NCI-H748 (cell line): ENCODE results near the gene MICALL1.
A peak's percentile ranks its signal among the peaks of the same experiment; 100 is the strongest.
"Not testable (repeated sequence)": the region's sequence is repeated elsewhere in the genome, so short reads cannot be mapped to it uniquely, and the experiment has no call there.

Experiments used
- DNase-seq: peaks from one replicate; lab custom pipeline; 2025; ENCODE audit not compliant: unreplicated experiment; lab: John Stamatoyannopoulos, UW

MICALL1 gene

DNA sequence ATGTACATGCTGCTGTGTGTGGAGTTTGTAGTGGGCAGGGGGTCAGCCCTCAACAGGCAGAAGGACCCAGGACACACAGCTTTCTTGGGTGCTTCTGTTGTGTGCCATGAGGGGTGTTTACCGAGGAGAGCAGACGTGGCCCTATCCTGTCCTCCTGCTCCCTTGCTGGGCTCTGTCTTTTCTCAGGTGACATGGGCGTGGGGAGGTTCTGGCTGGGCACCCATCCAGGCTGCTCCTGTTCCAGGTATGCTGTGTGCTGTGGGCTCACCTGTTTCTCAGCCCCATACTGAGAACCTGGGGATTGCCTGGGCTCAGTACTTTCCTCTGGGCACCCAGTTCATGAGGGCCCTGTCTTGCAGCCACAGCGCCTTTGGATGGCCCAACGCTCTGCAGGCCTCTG lies 23.3 kb downstream of the MICALL1 start:
- DNase-seq: no peak

DNA sequence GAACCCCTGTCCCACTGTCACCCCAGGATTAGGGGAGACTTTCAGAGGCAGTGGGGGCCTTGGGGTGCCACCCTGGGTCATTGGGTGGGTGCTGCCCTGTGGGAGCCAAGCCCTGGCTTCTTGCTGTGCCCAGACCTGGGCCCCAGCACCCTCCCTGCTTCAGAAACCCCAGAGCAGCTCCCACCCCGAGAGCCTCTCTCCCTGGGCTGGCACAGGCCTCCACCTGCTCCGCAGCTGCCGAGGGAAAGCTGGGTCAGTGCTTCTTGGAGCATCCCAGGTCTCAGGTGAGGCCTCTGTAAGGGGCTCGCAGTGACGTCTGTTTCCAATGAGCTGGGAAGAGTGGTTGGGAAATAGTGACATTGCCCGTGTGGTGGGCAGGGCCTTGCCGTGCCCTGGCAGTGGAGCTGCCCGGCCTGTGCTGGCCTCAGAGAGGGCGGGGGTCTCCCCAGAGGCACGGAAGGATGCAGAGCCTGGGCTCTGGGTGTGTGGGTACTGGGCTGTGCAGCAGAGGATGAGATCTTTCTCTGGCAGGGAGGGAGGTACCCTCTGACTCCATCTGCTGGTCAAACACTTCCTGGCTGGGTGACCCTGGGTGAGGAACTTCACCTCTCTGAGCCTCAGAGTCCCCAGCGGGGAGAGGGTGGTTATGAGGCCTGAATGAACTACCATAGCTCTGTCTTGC lies 24.3 kb downstream of the MICALL1 start:
- peak; percentile 4 for DNase-seq

DNA sequence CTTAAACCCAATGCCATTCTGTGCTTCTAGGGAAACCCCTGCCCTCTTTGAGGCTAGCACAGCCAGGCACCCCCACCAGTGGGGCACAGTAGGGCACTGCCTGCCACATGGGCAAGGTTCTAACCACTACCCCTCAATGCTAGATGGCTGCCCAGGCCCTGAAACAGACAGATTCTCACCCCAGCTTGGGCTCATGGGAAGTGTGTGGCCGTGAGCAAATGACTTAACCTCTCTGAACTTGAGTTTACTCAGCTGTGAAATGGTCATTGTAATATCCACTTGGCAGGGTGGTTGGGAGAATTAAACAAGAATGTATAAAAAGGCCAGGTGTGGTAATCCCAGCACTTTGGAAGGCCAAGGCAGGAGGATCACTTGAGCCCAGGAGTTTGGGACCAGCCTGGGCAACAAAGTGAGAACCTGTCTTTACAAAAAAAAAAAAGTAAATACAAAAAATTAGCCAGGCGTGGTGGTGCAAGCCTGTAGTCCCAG lies 24.9 kb downstream of the MICALL1 start:
- peak; percentile 5 for DNase-seq

DNA sequence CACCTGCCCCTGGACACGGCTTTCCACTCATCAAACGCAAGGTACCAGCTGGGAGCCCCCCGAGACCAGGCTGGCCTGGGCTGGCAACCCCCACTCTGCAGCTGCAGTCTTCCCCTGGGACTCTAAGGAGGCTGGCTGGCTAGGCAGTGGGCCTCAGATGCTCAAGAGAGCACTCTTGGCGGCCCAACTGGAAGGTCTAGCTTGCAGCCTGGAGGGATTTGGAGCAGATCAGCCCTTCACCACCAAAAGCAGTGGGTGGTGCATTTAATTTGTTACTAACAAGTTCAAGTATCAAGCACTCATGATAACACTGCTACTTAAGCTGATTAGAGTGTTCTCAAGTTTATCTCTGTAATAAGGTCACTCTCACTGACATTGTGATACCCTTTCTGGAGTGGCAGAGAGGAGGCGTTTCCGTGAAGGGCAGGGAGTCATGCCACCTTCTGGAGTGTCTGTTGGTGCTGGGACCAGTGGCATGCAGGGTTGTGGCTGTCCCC lies 25.8 kb downstream of the MICALL1 start:
- DNase-seq: no peak

DNA sequence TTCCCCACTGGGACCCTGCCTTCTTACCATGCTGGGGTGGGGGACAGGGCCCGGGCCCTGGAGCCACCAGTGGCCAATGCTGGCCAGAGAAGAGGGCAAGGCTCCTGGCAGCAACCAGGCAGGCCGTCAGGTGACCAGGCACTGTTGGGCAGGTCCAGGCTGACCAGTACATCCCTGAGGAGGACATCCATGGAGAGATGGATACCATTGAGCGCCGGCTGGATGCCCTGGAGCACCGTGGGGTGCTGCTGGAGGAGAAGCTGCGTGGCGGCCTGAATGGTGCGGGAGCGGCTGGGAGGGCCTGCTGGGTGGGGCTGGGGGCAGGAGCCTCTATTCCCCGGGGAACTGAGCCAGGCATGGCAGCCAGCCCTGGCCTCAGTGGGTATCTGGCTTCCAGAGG lies 26.3 kb downstream of the MICALL1 start:
- DNase-seq: no peak

DNA sequence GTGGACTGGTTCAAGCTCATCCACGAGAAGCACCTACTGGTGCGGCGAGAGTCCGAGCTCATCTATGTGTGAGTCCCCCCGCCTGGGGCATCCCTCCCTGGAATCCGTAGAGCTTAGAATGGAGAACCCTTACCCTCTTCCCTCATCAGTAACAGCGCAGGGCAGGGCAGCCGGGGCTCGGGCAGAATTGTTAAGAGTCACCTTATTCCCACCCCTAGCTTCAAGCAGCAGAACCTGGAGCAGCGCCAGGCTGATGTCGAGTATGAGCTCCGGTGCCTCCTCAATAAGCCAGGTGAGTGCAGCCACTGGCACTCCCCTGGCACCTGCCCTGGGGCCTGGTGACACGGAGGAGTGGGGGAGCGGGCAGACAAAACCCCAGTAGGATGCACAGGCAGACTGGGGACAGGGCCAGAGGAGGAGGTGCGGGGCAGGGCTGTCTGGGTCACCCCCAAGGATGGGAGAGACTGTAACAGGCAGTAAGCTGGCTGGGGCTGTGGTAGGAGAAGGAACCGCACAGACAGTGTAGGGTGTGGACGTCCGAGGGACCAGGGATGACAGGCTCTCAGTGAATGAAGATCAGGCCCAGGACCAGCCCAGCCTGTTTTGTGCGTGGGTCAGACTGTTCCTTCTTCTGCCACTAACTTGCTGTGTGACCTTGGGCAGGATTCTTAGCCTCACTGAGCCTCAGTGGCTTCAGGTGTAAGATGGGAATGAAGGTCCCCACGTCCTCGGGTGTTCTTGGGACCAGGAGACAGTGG lies 26.9 kb downstream of the MICALL1 start:
- no peak for DNase-seq

DNA sequence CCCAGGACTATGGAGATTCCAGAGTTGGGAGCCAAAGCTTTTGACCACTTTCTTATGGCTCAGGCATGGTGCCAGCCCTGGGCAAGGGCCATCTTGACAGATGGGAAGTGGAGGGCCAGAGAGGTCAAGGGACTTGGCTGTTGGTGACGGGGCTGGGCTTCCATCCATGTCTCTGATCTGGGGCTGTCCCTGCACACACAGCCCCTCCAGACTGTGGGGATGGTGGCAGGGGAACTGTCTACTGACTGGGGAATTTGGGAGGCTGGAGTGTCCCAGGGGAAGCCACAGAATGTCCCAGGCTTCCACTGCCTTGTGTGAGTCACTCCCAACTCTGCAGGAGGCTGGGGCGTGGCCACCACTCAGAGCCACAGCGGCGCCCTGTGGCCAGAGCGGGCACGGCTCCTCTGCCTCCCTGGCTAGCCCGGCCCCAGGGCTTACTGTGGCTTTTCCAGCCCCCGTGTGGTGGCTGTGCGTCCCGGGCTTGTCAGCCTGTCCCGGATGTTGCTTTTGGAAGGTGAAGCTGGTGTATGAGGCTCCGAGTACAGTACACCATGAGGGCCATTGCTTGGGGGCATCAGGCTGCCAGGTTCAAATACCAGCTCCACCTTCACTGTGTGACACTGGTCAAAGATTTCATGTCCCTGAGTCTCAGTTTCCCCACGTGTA lies 27.7 kb downstream of the MICALL1 start:
- peak; percentile 63 for DNase-seq

DNA sequence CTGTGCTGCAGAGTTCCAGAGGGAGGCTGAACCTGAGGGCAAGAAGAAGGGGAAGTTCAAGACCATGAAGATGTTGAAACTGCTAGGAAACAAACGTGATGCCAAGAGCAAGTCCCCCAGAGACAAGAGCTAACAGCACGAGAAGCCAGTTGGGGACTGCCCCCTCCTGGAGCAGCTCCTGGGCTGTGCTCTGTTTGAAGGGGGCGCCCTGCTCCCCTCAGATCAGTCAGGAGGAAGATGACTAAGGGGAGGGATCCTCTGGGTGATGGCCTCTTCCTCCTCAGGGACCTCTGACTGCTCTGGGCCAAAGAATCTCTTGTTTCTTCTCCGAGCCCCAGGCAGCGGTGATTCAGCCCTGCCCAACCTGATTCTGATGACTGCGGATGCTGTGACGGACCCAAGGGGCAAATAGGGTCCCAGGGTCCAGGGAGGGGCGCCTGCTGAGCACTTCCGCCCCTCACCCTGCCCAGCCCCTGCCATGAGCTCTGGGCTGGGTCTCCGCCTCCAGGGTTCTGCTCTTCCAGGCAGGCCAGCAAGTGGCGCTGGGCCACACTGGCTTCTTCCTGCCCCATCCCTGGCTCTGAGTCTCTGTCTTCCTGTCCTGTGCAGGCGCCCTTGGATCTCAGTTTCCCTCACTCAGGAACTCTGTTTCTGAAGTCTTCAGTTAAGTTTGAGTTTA lies 34.7 kb downstream of the MICALL1 start:
- DNase-seq: no peak

DNA sequence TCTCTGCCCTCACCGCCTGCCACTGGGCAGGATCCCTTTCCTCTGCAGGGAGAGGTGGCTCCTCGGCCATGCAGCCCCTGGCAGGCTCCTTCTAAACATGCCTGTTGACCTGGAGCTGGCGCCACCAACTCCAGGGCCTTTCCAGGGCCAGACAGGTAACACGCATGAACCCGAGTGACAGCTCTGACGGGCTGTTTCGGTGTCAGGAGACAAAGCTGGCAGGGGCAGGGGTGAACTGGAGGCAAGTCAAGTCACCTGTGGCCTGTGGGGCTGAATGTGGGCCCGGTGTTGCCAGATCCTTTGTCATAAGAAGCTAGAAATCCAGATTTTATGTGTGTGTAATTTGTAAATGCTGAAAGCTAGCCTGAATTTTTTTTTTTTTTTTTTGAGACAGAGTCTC lies 36.0 kb downstream of the MICALL1 start:
- DNase-seq: no peak

DNA sequence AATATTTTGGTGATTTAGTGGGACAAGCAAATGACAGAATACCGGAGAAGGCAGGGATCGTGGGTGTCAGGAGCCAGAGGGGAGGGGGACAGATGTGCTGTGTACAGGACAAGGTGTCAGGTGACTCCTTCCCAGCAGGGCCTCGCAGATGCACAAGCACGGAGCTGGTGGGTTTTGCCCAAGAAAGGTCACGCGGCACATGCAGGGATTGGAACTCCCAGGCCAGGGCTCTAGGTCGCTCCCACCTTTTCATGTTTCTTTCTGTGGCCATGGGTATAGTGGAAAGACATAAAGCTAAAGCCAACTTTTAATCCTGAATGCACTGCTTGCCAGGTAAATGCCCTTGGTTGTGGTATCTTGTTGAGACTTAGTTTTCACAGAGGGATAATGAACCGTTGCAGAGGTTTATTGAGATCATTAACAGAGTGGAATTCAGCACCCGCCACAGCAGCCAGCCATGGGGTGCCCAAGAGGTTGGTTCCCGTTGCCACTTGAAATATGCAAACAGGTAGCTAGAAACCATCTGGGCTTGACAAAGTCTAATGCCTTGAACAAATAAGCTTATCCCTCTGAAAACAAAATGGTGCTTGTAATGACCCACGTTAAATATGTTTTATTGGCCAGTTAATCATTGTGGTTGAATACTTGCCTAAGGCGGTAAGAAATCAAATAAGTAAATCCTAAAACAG lies 37.2 kb downstream of the MICALL1 start:
- DNase-seq: no peak

DNA sequence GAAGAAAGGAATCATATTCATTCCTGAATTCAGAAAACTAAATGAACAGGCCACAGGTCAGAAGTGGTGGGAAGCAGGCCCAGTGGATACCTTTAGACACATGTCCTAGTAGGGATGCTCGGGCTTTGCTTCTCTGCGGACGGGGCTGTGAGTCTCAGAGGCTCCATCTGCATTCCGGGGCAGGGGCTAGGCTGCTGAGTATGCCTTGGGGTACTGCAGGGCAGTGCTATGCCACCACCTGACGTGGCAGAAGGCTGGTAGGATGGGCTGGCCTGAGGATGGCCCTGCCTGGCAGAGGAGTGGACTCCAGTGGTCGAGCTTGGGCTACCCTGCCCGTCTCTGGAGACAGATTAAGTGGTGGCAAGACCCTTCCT lies 37.7 kb downstream of the MICALL1 start:
- DNase-seq: no peak

DNA sequence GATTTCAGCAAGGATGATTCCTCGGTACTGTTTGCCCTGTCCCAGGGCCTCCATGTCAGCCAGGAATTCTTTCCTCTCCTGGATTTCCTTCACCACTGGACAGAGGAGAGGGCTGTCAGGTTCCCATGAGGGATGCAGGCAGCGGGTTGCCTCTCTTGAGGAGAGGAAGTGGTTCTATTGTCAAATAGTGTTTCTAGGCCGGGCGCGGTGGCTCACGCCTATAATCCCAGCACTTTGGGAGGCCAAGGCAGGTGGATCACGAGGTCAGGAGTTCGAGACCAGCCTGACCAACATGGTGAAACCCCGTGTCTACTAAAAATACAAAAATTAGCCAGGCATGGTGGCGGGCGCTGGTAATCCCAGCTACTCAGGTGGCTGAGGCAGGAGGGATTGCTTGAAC lies 38.3 kb downstream of the MICALL1 start:
- not testable (repeated sequence) for DNase-seq

DNA sequence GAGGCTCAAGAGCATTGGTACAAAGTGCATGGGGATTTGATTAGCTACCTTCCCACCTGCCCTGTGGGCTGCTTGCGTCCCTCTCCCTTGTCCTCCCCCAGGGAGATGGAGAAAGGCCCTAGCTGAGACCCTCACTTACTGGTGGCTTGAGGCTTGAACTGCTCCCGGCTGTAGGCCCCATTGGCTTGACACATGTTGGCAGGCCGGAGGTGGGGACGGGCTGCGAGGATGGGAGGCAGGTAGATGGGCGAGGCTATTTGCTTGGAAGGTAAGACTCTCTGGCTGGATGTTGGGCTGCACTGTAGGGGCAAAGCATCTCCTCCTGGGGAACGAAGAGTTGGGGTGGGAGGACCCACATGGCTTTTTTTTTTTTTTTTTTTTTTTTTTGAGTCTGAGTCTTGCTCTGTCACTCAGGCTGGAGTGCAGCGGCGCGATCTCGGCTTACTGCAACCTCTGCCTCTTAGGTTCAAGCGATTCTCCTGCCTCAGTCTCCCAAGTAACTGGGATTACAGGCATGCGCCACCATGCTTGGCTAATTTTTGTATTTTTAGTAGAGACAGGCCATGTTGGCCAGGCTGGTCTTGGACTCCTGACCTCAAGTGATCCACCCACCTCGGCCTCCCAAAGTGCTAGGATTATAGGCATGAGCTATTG lies 41.2 kb downstream of the MICALL1 start:
- DNase-seq: not testable (repeated sequence)

DNA sequence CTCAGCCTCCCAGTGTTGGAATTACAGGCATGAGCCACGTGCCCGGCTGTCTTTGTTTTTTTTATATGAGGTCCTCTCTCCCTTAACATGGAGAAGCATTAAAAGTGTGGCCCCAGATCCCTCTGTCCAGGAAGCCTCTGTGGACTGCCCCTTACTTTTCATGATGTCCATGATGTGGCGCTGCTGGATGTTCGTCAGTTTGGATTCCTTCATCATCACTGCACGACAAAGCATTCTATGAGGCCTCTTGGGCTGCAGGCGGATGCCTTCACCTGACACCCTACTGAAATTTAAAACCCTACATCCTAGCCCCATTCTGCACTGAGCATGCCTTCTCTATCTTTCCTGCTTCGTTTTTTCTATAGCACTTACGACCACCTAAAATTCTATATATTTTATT lies 45.2 kb downstream of the MICALL1 start:
- DNase-seq: no peak

DNA sequence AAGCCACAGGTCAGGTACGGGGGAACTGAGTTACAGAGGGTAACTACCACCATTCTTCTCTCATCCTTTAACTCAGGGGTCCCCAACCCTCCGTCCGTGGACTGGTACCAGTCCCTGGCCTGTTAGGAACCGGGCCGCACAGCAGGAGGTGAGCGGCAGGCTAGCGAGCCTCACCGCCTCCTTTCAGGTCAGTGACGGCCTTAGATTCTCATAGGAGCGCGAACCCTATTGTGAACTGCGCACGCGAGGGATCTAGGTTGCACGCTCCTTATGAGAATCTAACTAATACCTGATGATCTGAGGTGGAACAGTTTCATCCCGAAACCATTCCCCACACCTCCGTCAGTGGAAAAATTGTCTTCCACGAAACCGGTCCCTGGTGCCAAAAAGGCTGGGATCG lies 46.5 kb downstream of the MICALL1 start:
- DNase-seq: peak; percentile 18

DNA sequence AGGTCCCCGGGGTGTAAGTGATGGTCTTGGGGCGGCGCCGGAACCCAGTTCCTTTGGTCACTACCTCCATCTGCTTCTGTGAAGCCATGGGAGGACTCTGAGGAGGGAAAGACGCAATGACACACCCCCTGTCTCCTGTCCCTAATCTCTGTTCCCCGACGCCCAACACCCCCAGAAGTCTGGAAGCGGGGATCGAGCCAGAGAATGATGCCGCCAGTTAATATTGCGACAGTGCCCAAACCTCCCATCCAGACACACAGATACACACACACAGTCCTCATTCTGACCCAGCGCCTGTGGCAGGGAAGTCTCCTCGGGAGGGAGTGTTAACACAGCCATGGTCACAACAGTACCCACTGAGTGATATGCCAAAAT lies 47.0 kb downstream of the MICALL1 start:
- DNase-seq: peak; percentile 36

DNA sequence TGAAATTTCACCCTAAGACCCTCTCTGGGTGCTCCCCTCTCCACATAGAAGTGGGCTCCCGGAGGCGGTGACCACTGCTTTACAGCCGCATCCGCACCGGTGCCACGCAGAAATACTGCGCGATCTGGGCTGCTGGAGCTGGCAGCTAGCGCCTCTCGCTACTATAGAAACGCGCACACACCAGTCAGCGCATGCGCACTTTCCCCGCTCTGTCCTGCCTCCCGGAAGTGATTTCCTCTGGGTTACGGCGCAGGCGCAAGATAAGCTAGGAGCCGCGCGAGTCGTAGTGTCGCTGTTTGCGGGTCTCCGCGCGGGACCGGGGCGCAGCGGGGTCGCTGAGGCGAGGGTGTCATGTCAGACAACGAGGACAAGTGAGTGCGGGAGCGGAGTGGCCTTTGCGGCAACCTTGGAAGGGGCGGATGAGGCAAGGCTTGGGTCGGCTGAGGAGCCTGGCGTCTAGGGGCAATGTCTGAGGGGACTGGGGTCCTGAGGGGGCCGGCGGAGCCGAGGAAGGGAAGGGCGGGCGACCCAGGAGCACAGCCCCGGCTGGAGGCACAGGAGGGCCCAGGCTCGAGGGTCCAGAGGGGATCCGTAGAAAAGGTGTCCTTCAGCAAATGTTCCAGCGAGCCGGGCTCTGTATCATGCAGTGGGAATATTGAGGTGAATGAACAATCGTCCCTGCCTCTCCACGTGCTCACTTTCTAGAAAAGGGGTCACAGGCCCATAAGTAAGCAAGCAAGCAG lies 47.5 kb downstream of the MICALL1 start, which contains the start of the genes C22orf23 and POLR2F:
C22orf23 (minus strand) TSS at position 165 of the 743 bp plus-strand sequence. CDS start 452 bp downstream, outside the sequence.
POLR2F (plus strand) TSS at position 263 of the 743 bp plus-strand sequence; CDS start at position 352, 89 bp downstream.
- peak; percentile 92 for DNase-seq

DNA sequence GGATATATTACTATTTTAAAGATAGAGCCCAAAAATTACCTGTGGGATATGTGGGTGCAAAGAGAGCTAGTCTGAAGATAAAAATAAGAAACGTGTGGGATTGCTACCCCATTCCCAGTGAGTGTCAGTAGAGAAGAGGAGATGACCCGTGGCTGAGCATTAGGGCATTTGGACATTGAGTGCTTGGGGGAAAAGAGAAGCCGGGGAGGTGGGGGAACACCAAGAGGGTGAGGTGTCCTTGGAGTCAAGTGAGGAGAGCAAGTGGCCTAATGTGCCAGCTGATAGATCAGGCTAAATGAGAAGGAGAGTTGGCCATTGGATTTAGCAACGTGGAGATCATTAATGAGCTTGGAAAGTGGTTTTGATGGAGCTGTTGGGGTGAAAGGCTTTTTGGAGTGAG lies 48.6 kb downstream of the MICALL1 start:
- no peak for DNase-seq

DNA sequence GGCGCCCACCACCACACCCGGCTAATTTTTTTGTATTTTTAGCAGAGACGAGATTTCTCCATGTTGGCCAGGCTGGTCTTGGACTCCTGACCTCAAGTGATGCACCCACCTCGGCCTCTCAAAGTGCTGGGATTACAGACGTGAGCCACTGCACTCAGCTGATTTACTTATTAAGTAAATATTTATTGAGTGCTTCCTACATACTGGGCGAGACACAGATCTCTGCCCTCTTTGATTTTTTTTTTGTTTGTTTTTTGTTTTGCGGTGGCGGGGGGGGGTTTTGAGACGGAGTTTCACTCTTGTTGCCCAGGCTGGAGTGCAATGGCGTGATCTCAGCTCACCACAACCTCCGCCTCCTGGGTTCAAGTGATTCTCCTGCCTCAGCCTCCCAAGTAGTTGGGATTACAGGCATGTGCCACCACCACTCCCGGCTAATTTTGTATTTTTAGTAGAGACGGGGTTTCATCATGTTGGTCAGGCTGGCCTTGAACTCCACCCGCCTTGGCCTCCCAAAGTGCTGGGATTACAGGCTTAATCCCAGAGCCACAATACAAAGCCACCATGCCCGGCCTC lies 49.8 kb downstream of the MICALL1 start:
- DNase-seq: not testable (repeated sequence)
